ENCODE measurements around the gene RAPGEF6.

- TF ChIP-seq HOXD13 (CRISPR knock-in tag; IDR thresholded peaks at IDR 0.05; ENCODE audit: borderline replicate concordance), result no peak
- TF ChIP-seq, protein P1, sequence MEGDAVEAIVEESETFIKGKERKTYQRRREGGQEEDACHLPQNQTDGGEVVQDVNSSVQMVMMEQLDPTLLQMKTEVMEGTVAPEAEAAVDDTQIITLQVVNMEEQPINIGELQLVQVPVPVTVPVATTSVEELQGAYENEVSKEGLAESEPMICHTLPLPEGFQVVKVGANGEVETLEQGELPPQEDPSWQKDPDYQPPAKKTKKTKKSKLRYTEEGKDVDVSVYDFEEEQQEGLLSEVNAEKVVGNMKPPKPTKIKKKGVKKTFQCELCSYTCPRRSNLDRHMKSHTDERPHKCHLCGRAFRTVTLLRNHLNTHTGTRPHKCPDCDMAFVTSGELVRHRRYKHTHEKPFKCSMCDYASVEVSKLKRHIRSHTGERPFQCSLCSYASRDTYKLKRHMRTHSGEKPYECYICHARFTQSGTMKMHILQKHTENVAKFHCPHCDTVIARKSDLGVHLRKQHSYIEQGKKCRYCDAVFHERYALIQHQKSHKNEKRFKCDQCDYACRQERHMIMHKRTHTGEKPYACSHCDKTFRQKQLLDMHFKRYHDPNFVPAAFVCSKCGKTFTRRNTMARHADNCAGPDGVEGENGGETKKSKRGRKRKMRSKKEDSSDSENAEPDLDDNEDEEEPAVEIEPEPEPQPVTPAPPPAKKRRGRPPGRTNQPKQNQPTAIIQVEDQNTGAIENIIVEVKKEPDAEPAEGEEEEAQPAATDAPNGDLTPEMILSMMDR (tag by site-specific recombination; IDR thresholded peaks at IDR 0.05), result no peak
- TF ChIP-seq ZBTB20 (tag by site-specific recombination; IDR thresholded peaks at IDR 0.05), result no peak
- TF ChIP-seq, protein P2, sequence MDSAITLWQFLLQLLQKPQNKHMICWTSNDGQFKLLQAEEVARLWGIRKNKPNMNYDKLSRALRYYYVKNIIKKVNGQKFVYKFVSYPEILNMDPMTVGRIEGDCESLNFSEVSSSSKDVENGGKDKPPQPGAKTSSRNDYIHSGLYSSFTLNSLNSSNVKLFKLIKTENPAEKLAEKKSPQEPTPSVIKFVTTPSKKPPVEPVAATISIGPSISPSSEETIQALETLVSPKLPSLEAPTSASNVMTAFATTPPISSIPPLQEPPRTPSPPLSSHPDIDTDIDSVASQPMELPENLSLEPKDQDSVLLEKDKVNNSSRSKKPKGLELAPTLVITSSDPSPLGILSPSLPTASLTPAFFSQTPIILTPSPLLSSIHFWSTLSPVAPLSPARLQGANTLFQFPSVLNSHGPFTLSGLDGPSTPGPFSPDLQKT (IDR thresholded peaks at IDR 0.05; ENCODE audit: borderline replicate concordance, low read depth, low read length), result no peak
These were observed 1.2 kb downstream of the RAPGEF6 start for GRCh38 chr5:131633830-131634229.

All from HEK293 (cell line).